CD4-positive, alpha-beta T cell treated with Interleukin-21 for 1 hour (primary cell): ENCODE results near the gene RHD.
A peak's percentile ranks its signal among the peaks of the same experiment; 100 is the strongest.
"Not testable (repeated sequence)": the region's sequence is repeated elsewhere in the genome, so short reads cannot be mapped to it uniquely, and the experiment has no call there.

Experiments used
- DNase-seq: peaks from one replicate; pipeline ENCODE4 v3.0.0-alpha.2; 2020

The RHD gene

GRCh38 chr1:25259813-25260212 is 12.5 kb upstream of the RHD start:
- DNase-seq, result not testable (repeated sequence)

- DNase-seq, result not testable (repeated sequence)
These were observed 12.0 kb upstream of the RHD start for GRCh38 chr1:25260336-25260735.

- DNase-seq, result peak; percentile 36
These were observed 5.6 kb upstream of the RHD start for GRCh38 chr1:25266554-25267287.

GRCh38 chr1:25267288-25268142 is 4.8 kb upstream of the RHD start:
- peak; percentile 90 for DNase-seq

- DNase-seq, result not testable (repeated sequence)
These were observed 4.1 kb upstream of the RHD start for GRCh38 chr1:25268143-25268760.

GRCh38 chr1:25275648-25276047 is 3.3 kb downstream of the RHD start:
- not testable (repeated sequence) for DNase-seq

GRCh38 chr1:25277295-25277694 is 5.0 kb downstream of the RHD start:
- not testable (repeated sequence) for DNase-seq

GRCh38 chr1:25278358-25278757 is 6.0 kb downstream of the RHD start:
- not testable (repeated sequence) for DNase-seq

- DNase-seq, result not testable (repeated sequence)
These were observed 6.5 kb downstream of the RHD start for GRCh38 chr1:25278790-25279189.

GRCh38 chr1:25279693-25280111 is 7.4 kb downstream of the RHD start:
- DNase-seq, result not testable (repeated sequence)

GRCh38 chr1:25285862-25286261 is 13.6 kb downstream of the RHD start:
- DNase-seq, result not testable (repeated sequence)

- not testable (repeated sequence) for DNase-seq
These were observed 14.9 kb downstream of the RHD start for GRCh38 chr1:25287164-25287563.

- DNase-seq, result not testable (repeated sequence)
These were observed 16.3 kb downstream of the RHD start for GRCh38 chr1:25288573-25289101.

GRCh38 chr1:25290043-25290442 is 17.7 kb downstream of the RHD start:
- DNase-seq, result not testable (repeated sequence)

GRCh38 chr1:25293426-25293825 is 21.1 kb downstream of the RHD start:
- not testable (repeated sequence) for DNase-seq

GRCh38 chr1:25294889-25295826 is 22.8 kb downstream of the RHD start:
- not testable (repeated sequence) for DNase-seq

- not testable (repeated sequence) for DNase-seq
These were observed 24.2 kb downstream of the RHD start for GRCh38 chr1:25296501-25296900.

- DNase-seq, result not testable (repeated sequence)
These were observed 28.4 kb downstream of the RHD start for GRCh38 chr1:25300729-25301128.

- not testable (repeated sequence) for DNase-seq
These were observed 30.0 kb downstream of the RHD start for GRCh38 chr1:25302330-25302729.

- not testable (repeated sequence) for DNase-seq
These were observed 32.6 kb downstream of the RHD start for GRCh38 chr1:25304936-25305335.

- not testable (repeated sequence) for DNase-seq
These were observed 35.9 kb downstream of the RHD start for GRCh38 chr1:25308168-25308567.

- DNase-seq, result not testable (repeated sequence)
These were observed 36.8 kb downstream of the RHD start for GRCh38 chr1:25309085-25309484.
